CD4-positive, alpha-beta T cell treated with Interleukin-6 at 100 ng/mL for 8 hours (primary cell): ENCODE data around the gene SYMPK.

ENCODE experiments used
- DNase-seq: peaks from one replicate; pipeline ENCODE4 v3.0.0-alpha.2; 2020; ENCODE audit warnings: mixed read lengths, low spot score

The SYMPK gene

DNA sequence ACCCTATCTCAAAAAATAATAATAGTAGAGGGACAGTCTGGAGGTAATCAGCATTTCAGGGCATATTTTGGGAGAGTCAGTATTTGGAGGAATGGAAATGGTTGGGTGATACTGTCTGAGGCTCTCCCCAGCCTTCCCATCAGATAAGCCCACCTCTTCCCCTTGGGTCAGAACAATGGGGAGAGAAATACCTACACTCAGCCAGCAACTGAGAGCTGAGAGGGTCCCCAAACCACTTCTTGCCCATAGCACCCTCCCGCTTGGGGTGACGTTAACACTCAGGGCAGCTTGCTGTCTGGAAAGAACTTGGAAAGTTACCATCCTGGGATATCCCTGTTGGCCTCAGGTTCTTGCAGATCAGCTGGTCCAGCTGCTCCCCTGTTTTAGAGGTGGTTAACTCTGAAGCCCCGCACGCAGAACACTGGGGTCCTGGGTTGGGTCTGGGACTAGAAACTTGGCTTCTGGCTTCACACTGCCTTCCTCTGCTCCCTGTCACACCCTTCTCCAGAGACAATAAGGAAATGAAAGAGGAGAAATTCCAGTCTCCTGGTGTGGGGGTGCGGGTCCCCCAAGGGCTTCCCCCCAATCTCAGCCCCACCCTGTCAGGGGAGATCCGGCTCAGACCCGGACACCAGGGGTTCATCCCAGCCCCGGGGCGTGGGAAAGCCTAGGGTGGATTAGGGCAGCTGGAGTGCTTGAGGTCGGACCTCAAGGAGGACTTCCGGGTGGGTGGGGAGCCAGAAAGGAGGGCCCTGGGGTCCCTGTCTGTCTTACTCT is 3.6 kb upstream of the SYMPK start:
- DNase-seq = no peak

DNA sequence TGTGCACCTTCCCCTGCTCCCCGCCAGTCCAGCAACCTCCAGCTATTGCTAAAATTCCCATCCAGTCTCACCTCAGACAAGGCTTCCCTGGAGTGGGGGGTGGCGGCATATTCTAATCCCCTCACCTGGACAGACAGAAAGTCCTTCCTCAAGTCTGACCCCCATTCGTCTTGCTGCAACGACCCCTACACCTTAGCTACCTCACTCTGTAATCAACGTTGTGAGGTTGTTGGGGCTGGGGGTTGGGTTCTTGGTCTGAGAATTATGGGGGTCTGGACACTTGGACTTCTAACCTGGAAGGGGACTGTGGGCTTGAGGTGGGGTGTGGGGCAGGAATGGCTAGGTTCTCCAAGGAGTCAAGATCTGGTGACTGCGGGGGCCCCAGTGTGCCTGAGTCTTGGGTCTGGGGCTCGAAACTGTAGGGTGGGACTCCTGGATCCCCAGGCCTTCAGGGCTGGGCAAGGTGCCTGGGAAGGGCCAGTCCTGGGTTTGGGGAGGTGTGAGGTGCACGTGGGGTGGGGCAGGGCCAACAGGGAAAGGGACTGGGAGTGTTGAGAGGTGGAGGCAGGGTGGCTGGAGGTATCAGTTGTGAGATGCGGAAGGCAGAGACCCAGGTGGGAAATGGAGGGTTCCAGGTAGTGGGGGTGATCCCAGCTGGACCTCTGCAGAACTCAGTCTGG is 2.5 kb upstream of the SYMPK start:
- no peak for DNase-seq

- no peak for DNase-seq
Measured at GRCh38 chr19:45864629-45865082, 1.7 kb upstream of the SYMPK start.

DNA sequence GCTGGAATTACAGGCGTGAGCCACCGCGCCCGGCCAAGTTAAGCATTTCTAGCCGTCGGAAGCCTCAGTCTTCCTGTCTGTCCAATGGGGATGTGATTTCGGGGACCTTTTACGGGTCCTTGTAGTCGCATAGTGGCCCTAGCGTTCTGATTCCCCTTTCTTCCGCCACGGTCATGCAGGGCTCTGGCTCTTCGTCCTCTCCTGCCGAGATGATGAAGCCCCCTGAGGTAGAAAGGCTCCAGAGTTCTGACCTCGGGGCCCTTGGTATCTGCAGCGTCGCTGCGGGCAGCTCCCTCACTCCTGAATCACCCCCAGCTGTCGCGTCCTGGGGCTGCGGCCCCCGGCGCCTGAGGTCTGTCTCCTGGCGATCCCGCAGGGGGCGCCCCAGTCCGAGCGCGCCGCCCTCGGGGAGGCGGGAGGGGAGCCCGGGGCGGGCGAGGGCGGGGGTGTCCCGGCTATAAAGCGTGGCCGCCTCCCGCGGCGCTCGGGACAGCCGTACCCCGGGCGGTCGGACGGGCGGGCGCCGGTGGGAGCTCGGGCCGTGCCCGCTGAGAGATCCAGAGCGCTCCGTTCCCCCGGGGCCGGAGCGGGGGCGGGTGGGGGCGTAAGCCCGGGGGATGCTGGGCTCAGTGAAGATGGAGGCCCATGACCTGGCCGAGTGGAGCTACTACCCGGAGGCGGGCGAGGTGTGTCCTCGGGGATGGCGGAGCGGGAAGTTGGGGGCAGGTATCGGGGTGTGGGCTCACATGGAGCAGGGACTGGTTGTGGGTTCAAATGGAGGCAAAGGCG is 1.1 kb upstream of the SYMPK start, which contains the start of gene FOXA3:
Gene FOXA3 (plus strand): TSS at position 487 of the 789 bp plus-strand sequence. CDS start 131 bp downstream, at position 618.
- peak; percentile 47 for DNase-seq

DNA sequence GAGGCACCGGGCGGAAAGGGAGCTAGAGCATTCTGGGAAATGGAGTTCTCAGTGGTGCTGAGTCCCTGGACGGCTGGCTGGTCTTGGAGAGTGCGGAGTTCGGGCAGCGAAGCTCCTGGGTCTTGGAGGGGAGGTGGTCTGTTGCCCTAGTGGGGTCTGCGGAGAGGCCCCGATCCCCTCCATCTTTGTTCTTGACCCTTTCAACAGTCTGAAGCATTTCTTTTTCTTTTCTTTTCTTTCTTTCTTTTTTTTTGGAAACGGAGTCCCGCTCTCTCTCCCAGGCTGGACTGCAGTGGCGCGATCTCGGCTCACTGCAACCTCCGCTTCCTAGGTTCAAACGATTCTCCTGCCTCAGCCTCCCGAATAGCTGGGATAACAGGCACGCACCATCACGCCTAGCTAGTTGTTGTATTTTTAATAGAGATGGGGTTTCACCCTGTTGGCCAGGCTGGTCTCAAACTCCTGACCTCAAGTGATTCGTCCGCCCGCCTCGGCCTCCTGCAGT is 440 bp upstream of the SYMPK start:
- no peak for DNase-seq

GRCh38 chr19:45862271-45862563 is 730 bp downstream of the SYMPK start:
- no peak for DNase-seq

DNA sequence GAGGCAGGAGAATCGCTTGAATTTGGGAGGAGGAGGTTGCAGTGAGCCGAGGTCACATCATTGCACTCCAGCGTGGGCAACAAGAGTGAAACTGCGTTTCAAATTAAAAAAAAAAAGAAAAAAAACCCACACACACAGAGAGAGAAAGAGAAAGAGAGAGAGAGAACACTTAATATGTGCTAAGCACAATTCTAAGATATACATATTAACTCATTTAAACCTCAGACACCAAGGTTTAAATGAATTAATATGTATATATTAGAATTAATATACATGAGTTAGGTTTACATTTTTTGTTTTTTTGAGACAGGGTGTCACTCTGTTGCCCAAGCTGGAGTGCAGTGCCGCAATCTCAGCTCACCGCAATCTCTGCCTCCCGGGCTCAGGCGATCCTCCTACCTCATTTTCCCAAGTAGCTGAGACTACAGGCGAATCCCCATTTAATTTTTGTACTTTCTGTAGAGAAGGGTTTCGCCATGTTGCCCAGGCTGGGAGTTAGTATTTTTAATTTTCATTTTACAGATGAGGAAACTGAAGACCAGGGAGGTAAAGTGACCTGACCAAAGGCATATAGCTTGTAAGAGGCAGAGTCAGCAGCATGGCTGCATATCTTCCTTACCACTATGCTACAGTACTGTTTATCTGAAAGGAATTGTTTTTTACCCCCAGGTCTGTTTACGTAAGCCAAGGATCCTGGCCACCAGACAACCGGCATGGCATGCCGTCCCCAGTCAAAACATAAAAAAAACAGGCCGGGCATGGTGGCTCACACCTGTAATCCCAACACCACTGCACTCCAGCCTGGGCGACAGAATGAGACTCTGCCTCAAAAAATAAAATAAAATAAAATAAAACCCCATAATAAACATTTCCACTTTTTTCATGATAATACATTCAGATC is 2.3 kb downstream of the SYMPK start:
- no peak for DNase-seq

- DNase-seq = no peak
Measured at GRCh38 chr19:45854167-45854778, 8.7 kb downstream of the SYMPK start.

DNA sequence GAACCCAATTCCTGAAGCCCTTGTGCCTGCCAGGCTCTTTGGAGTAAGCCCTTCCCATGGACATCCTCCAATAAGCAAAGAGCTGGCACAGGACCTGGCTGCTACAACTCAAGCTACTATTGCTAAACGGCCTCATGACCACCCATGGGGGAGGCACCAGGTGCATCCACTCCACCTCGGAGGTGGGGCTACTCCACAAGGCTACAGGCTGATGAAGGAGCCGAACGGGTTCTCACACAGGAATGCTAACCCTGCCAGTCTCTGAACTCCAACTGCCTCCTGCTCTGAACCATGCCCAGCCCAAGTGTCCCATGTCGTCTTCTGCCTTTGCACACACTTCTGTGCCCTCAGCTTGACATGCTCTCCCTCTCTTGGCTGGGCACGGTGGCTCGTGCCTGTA is 10.0 kb downstream of the SYMPK start:
- DNase-seq = no peak

- no peak for DNase-seq
Measured at GRCh38 chr19:45852145-45852750, 10.7 kb downstream of the SYMPK start.

- DNase-seq = no peak
Measured at GRCh38 chr19:45848922-45849321, 14.0 kb downstream of the SYMPK start.

DNA sequence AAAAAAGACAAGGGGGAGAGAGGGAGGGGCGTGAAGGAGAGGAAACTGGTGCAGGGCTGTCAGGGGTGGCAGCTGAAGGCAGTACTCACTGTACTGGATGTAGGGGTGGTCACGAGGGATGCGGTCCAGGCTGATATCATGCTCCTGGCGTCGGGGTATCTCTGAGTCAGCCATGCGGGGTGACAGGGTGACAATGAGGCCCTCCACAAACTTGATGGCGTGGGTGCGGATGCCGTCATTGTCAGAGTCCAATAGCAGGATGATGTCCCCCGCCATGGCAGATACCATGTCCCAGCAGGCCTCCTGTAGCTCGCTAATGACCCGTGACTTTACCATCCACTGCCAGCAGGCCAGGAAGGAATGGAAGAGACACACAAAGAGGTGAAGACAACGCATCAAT is 15.3 kb downstream of the SYMPK start:
- DNase-seq = no peak

GRCh38 chr19:45842198-45842597 is 20.7 kb downstream of the SYMPK start:
- DNase-seq = no peak

GRCh38 chr19:45834970-45835369 is 28.0 kb downstream of the SYMPK start:
- DNase-seq = no peak

DNA sequence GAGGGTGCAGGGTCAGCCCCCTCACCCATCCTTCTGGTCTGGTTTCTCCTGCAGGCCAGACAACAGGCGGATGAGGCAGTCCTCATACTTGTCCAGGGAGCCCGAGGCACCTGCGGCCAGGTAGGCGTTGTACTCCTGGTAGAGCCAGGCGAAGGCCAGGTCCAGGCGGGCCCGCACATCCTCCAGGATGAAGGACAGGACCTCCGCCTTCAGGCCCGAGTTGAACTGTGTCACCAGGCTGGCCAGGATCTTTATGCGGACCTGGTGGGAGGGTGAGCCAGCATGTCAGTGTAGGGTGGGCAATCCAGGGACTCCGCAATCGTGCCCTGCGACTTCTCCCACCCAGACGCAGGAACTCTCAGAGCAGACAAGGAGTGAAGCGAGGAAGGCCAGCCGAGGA is 34.0 kb downstream of the SYMPK start:
- DNase-seq = no peak

GRCh38 chr19:45828523-45828922 is 34.4 kb downstream of the SYMPK start:
- no peak for DNase-seq

- no peak for DNase-seq
Measured at GRCh38 chr19:45827459-45828093, 35.4 kb downstream of the SYMPK start.

- no peak for DNase-seq
Measured at GRCh38 chr19:45826934-45827333, 36.0 kb downstream of the SYMPK start.

DNA sequence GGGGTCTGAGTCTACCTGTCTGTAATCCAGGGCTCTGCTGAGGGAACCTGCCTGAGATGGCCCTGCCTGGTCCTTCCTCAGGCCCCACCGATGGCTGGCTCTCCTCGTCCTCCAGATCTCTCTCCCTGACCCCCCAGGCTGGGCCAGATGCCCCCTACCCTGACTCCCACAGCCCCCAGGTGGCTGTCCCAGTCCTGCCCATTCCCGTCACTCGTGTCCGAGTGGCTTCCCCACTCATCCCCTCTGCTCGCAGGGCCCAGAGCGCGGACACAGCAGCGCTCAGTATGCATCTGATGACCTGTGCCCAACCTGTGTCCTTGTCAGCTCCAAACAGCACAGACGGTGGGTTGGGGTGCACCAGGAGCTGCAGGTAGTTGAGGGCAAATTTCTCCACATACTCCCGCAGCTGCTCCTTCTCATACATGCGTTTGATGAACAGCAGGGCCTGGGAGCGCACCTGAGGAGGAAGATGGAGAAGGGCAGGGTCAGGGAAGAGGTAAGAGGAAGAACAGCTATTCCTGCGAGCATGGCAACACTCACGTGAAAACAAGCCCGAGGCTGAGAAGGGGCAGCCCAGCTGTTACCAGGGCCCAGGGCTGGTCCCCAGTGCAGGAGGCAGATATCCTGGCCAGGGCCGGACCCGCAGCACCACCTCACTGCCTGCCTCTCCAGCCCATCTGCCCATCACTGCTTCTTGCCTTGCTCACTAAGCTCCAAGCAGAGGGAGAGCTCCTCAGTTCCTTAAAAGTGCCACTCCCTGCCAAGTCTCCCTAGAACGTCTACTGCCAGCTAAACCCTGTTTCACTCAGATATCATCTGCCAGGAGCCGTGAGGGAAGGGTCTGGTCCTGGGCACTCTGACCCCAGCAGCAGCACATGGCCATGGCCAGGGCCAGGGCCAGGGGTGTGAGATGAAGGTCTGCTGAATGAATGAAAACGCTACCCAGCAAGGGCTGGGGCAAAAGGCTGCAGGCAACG is 36.7 kb downstream of the SYMPK start:
- DNase-seq = no peak
